Measurements from ENCODE around the gene LRRC63.

Gene LRRC63

GRCh38 chr13:46178821-46179220 is 32.9 kb upstream of the LRRC63 start:
- no peak overlapping the region for H3K4me3 ChIP-seq (ENCODE audit: low read depth, low read length)
- no peak for TF ChIP-seq CTCF (IDR thresholded peaks at IDR 0.05; ENCODE audit: low read depth, low read length)
- H3K9me3 ChIP-seq (ENCODE audit: severe bottlenecking) = no peaks in the 10 kb centered on the region
- H3K27me3 ChIP-seq (ENCODE audit: insufficient read depth, low read depth, severe bottlenecking) = no peaks in the 10 kb centered on the region
- no peaks in the 10 kb centered on the region for H3K36me3 ChIP-seq
- H3K27ac ChIP-seq = no peak overlapping the region
- no peak for DNase-seq

DNA sequence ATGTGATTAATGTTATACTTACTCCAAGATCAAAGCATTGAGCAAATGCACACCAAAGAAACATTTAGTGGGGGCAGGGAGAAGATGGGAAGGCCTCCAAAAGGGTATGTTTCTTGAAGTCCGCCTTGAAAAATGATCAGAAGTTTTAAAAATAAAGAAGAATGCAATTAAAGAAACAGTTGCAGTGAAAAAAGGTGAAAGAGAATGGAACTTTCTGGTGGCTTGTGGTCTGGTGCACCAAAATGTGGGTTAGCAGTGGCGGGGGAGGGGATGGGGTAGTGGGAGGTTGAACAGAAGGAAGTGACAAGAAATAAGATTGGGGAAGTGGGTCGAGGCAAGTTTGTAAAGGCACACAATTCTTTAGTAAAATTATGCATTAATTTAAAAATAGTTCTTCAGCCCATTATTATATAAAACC is 32.2 kb upstream of the LRRC63 start:
- Histone ChIP-seq H3K4me3 (ENCODE audit: low read depth, low read length) (no peak overlapping the region), H3K27me3 (ENCODE audit: insufficient read depth, low read depth, severe bottlenecking) (no peaks in the 10 kb centered on the region), H3K27ac (no peak overlapping the region), H3K36me3 (no peaks in the 10 kb centered on the region), H3K9me3 (ENCODE audit: severe bottlenecking) (no peaks in the 10 kb centered on the region)
- TF ChIP-seq CTCF (IDR thresholded peaks at IDR 0.05; ENCODE audit: low read depth, low read length) = no peak
- DNase-seq = no peak

DNA sequence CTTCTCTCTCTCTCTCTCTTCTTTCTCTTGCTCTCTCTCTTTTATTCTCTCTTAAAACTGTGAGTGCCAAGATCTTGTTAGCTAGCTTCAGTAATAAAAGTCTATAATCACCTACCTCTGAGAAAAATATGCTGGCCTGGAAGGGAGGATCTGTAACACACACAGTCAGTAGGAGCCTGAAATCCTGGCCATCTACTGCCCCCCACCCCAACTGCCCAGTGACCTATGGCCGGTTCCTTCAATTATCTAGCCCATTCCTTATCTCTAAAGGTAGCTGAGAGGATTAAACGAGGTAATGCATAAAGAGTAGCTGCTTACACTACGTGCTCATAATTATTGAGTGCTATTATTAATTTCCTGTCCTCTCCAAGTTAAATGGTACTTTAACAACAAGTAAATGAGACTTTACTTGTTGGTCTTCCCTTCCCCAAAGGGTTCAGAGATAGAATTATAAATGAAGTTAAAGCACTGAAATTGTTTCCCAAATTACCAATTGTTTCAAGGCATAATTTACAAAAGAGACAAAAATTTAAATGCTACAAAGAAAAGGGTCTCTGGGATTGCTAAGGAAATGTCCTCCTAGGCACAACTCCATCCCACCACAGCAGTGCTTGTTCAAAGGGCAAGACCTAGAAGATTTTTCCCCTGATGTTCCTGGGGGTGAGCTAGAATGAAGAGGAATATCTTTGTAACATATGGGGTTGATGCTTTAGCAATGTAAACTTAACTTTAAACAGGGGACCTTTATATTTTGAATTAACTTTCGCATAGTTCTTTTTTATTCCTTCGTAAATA is 31.6 kb upstream of the LRRC63 start:
- TF ChIP-seq CTCF (IDR thresholded peaks at IDR 0.05; ENCODE audit: low read depth, low read length) = no peak
- no peak overlapping the region for H3K27ac ChIP-seq
- H3K9me3 ChIP-seq (ENCODE audit: severe bottlenecking) = no peaks in the 10 kb centered on the region
- no peaks in the 10 kb centered on the region for H3K27me3 ChIP-seq (ENCODE audit: insufficient read depth, low read depth, severe bottlenecking)
- H3K36me3 ChIP-seq = no peaks in the 10 kb centered on the region
- H3K4me3 ChIP-seq (ENCODE audit: low read depth, low read length) = no peak overlapping the region
- DNase-seq = no peak

GRCh38 chr13:46181377-46181839 is 30.3 kb upstream of the LRRC63 start:
- no peaks in the 10 kb centered on the region for H3K36me3 ChIP-seq
- DNase-seq = no peak
- H3K27me3 ChIP-seq (ENCODE audit: insufficient read depth, low read depth, severe bottlenecking) = no peaks in the 10 kb centered on the region
- H3K4me3 ChIP-seq (ENCODE audit: low read depth, low read length) = no peak overlapping the region
- H3K9me3 ChIP-seq (ENCODE audit: severe bottlenecking) = no peaks in the 10 kb centered on the region
- no peak overlapping the region for H3K27ac ChIP-seq
- no peak for TF ChIP-seq CTCF (IDR thresholded peaks at IDR 0.05; ENCODE audit: low read depth, low read length)

DNA sequence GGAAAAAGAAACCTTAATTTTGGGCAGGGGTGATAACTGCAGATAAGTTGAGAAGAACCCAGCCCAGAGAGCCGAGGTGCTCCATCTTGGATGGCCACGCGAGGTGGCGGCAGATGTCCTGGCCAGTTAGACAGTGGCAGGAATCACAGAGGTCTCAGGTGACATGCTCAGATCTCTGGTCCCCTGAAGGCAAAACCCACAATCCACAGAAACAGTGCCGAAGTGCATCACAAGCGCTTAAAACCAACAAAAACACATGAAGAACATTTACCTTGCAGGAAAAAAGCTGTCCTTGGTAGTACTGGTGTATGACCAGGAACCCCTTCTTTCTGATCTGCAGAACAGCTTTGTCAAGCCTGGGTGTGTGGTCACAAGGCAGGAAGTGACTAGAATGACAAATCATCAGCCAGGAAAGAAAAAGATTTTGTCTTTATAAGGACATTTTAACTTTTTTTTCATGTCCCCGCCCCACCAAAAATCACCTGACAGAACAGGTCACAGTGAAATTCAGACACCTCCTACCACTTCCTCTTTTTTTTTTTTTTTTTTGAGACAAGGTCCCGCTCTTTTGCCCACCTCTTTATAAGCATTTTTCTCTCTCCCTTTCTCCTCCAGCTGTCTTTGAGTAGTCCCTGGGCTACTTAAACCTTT is 29.8 kb upstream of the LRRC63 start, which contains the start of gene LCP1:
TSS of gene LCP1 (minus strand) at position 338 of the 651 bp plus-strand sequence. CDS start 22,515 bp downstream, outside the sequence.
- H3K4me3 ChIP-seq (ENCODE audit: low read depth, low read length) = no peak within 1 kb of the TSS
- DNase-seq = no peak
- H3K27me3 ChIP-seq (ENCODE audit: insufficient read depth, low read depth, severe bottlenecking) = no peaks in the 10 kb centered on the region
- H3K9me3 ChIP-seq (ENCODE audit: severe bottlenecking) = no peaks in the 10 kb centered on the region
- H3K27ac ChIP-seq = no peak within 1 kb of the TSS
- no peak for TF ChIP-seq CTCF (IDR thresholded peaks at IDR 0.05; ENCODE audit: low read depth, low read length)
- H3K36me3 ChIP-seq = no peaks in the 10 kb centered on the region
